Liver (tissue), 9 donors: ENCODE measurements around the gene PPIC. TPM values are rescaled to one million over a fixed set of nuclear protein-coding genes. Genes with fewer than 3 reads are reported as not detected.

Experiments used
- DNase-seq: peaks from one replicate; pipeline ENCODE4 v3.0.0-alpha.2; 2017; ENCODE audit warnings: low spot score
- H3K27ac ChIP-seq, 2 donors: one replicate each; pipeline ENCODE4 v1.7.0; 2013; ENCODE audit warnings: inconsistent platforms in 2 of 2, low read length in 2 of 2, control low read depth in 1 of 2, low read depth in 1 of 2, mild to moderate bottlenecking in 1 of 2
- H3K27me3 ChIP-seq, 4 donors: one replicate each; pipeline versions ENCODE4 v1.6.1 to v1.7.0; 2013; ENCODE audit warnings: low read length in 3 of 4, inconsistent platforms in 1 of 4, mild to moderate bottlenecking in 1 of 4, moderate library complexity in 1 of 4; ENCODE audit not compliant: control insufficient read depth in 4 of 4, insufficient read depth in 4 of 4
- H3K36me3 ChIP-seq, 4 donors: one replicate each; pipeline versions ENCODE4 v1.6.1 to v1.7.0; 2013; ENCODE audit warnings: low read length in 3 of 4, mild to moderate bottlenecking in 3 of 4, low read depth in 1 of 4, moderate library complexity in 1 of 4; ENCODE audit not compliant: control insufficient read depth in 4 of 4, insufficient read depth in 3 of 4
- H3K4me1 ChIP-seq, 4 donors: one replicate each; pipeline versions ENCODE4 v1.6.1 to v1.7.0; 2013; ENCODE audit warnings: low read length in 3 of 4, mild to moderate bottlenecking in 3 of 4, moderate library complexity in 1 of 4; ENCODE audit not compliant: control insufficient read depth in 4 of 4, insufficient read depth in 4 of 4
- H3K4me3 ChIP-seq, 3 donors: one replicate each; pipeline versions ENCODE4 v1.6.1 to v1.7.0; 2013; ENCODE audit warnings: low read length in 3 of 3, control low read depth in 1 of 3, low read depth in 1 of 3, mild to moderate bottlenecking in 1 of 3
- H3K9ac ChIP-seq, 2 donors: one replicate each; pipeline ENCODE4 v1.7.0; 2013; ENCODE audit warnings: low read length in 2 of 2, mild to moderate bottlenecking in 2 of 2, moderate library complexity in 2 of 2, control low read depth in 1 of 2, low read depth in 1 of 2
- H3K9me3 ChIP-seq, 4 donors: one replicate each; pipeline versions ENCODE4 v1.6.1 to v1.7.0; 2013; ENCODE audit warnings: low read length in 3 of 4; ENCODE audit not compliant: control insufficient read depth in 4 of 4
- ATF3 ChIP-seq: IDR thresholded peaks from 2 replicates; pipeline ENCODE4 v1.6.1; 2016; ENCODE audit warnings: antibody characterized with exemption
- CTCF ChIP-seq: fragments of 150-350 bp; IDR thresholded peaks from 2 replicates; pipeline ENCODE4 v1.5.1; 2017; ENCODE audit warnings: improper control_type of control experiment, low read depth, low read length; ENCODE audit not compliant: missing input control
- FOXA1 ChIP-seq: IDR thresholded peaks from 2 replicates; pipeline ENCODE4 v1.6.1; 2016; ENCODE audit warnings: antibody characterized with exemption
- FOXA2 ChIP-seq: IDR thresholded peaks from 2 replicates; pipeline ENCODE4 v1.6.1; 2016; ENCODE audit warnings: antibody characterized with exemption
- HNF4A ChIP-seq, 2 donors: conservative IDR thresholded peaks; 2 replicates each; pipeline ENCODE4 v1.6.1; 2016; ENCODE audit warnings: antibody characterized with exemption in 2 of 2, mild to moderate bottlenecking in 2 of 2
- HNF4G ChIP-seq: IDR thresholded peaks from 2 replicates; pipeline ENCODE4 v1.6.1; 2016; ENCODE audit warnings: antibody characterized with exemption
- JUND ChIP-seq, 2 donors: IDR thresholded peaks; 2 replicates each; pipeline ENCODE4 v1.6.1; 2016; ENCODE audit warnings: antibody characterized with exemption in 2 of 2
- MAX ChIP-seq: IDR thresholded peaks from 2 replicates; pipeline ENCODE4 v1.6.1; 2016; ENCODE audit warnings: antibody characterized with exemption
- NR2F2 ChIP-seq: IDR thresholded peaks from 2 replicates; pipeline ENCODE4 v1.6.1; 2016; ENCODE audit warnings: antibody characterized with exemption
- RAD21 ChIP-seq, 2 donors: IDR thresholded peaks; 2 replicates each; pipeline ENCODE4 v1.6.1; 2016; ENCODE audit warnings: antibody characterized with exemption in 2 of 2, mild to moderate bottlenecking in 2 of 2
- REST ChIP-seq: IDR thresholded peaks from 2 replicates; pipeline ENCODE4 v1.6.1; 2016; ENCODE audit warnings: antibody characterized with exemption, mild to moderate bottlenecking
- RXRA ChIP-seq, 2 donors: IDR thresholded peaks; 2 replicates each; pipeline ENCODE4 v1.6.1; 2017 to 2018; ENCODE audit warnings: antibody characterized with exemption in 2 of 2, mild to moderate bottlenecking in 1 of 2
- SP1 ChIP-seq: IDR thresholded peaks from 2 replicates; pipeline ENCODE4 v1.6.1; 2018; ENCODE audit warnings: antibody characterized with exemption, mild to moderate bottlenecking
- TAF1 ChIP-seq: conservative IDR thresholded peaks from 2 replicates; pipeline ENCODE4 v1.6.1; 2016; ENCODE audit warnings: antibody characterized with exemption, mild to moderate bottlenecking
- YY1 ChIP-seq: IDR thresholded peaks from 2 replicates; pipeline ENCODE4 v1.6.1; 2016; ENCODE audit warnings: antibody characterized with exemption, mild to moderate bottlenecking
- ZBTB33 ChIP-seq: IDR thresholded peaks from 2 replicates; pipeline ENCODE4 v1.6.1; 2016; ENCODE audit warnings: antibody characterized with exemption
- WGBS: extraction: QIAGEN DNeasy Blood & Tissue Kit; methylation state at CpG from one replicate; pipeline ENCODE4 v1.1.7; 2013; 5-methylcytosine and 5-hydroxymethylcytosine counted together
- polyA plus RNA-seq, 2 donors: library from polyadenylated mRNA; stranded (reverse) in 1 of 2; unstranded in 1 of 2; fragments of 200-250 nt in 1 of 2; fragments of >200 nt in 1 of 2; fragmentation: Nextera tagmentation in 1 of 2; extraction: Ambion mirVana in 1 of 2; gene quantifications; one replicate each; pipeline versions ENCODE4 v1.2.1 to v1.2.3, GENCODE V29; 2013 to 2015
- total RNA-seq, 2 donors: library from RNA; depleted of rRNA; stranded (reverse); fragments of >200 nt; gene quantifications; one replicate each; pipeline ENCODE4 v1.2.3, GENCODE V29; 2014
- donor health status: healthy.
- donor health status: healthy.
- donor health status: healthy.
- donor health status: healthy.
- donor health status: healthy.

Gene PPIC
- total and polyA plus RNA-seq, 4 donors, result 13.3 to 26.3 (median 17.3) TPM

- TF ChIP-seq REST (no peak), ATF3 (no peak), SP1 (no peak), NR2F2 (no peak), FOXA1 (no peak), ZBTB33 (no peak), FOXA2 (no peak), HNF4A (conservative IDR thresholded peaks at IDR 0.05) (no peak), CTCF (peak; percentile 81), MAX (no peak), YY1 (no peak), RAD21 (IDR thresholded peaks at IDR 0.05) (peak; percentile 97 to 98), HNF4G (no peak), TAF1 (no peak), JUND (IDR thresholded peaks at IDR 0.05) (no peak)
- H3K4me3 ChIP-seq, result no peak overlapping the region
- peak; percentile 57 for DNase-seq
- H3K9ac ChIP-seq, result no peak overlapping the region
- H3K36me3 ChIP-seq, result no peaks in the 10 kb centered on the region
- no peak overlapping the region for H3K27ac ChIP-seq
- WGBS, result 42% methylated on average over 10 of the region's 10 CpGs
- no peaks in the 10 kb centered on the region for H3K27me3 ChIP-seq
- H3K9me3 ChIP-seq, result no peaks in the 10 kb centered on the region
- H3K4me1 ChIP-seq, result peaks cover 0 to 9% (median 4%) of the 10 kb centered on the region in 4 donors
Measured at GRCh38 chr5:122999947-123000563, 36.5 kb downstream of the PPIC start.

GRCh38 chr5:122997294-122997693 is 39.2 kb downstream of the PPIC start:
- Histone ChIP-seq H3K4me3 (no peak overlapping the region), H3K9ac (peak overlapping the region in 1 of 2 donors; percentile 43), H3K4me1 (peaks cover 0 to 9% (median 4%) of the 10 kb centered on the region in 4 donors), H3K27ac (peak overlapping the region; percentile 42 to 68), H3K36me3 (no peaks in the 10 kb centered on the region), H3K9me3 (no peaks in the 10 kb centered on the region), H3K27me3 (no peaks in the 10 kb centered on the region)
- no peak for DNase-seq
- WGBS, result 53% methylated on average over 7 of the region's 7 CpGs
- TF ChIP-seq CTCF (no peak), ATF3 (no peak), HNF4A (conservative IDR thresholded peaks at IDR 0.05) (peak in 1 of 2 donors; percentile 13), FOXA2 (peak; percentile 72), RXRA (IDR thresholded peaks at IDR 0.05) (peak in 1 of 2 donors; percentile 20), FOXA1 (peak; percentile 48), TAF1 (no peak), MAX (no peak), HNF4G (no peak), REST (no peak), YY1 (no peak), JUND (IDR thresholded peaks at IDR 0.05) (no peak)
